NCI-H226 (cell line): Measurements from ENCODE around the gene AFF3.
"Not testable (repeated sequence)": the region's sequence is repeated elsewhere in the genome, so short reads cannot be mapped to it uniquely, and the experiment has no call there.

Experiments
- DNase-seq: peaks from one replicate; pipeline ENCODE4 v3.0.0-alpha.2; 2015

AFF3 gene

DNA sequence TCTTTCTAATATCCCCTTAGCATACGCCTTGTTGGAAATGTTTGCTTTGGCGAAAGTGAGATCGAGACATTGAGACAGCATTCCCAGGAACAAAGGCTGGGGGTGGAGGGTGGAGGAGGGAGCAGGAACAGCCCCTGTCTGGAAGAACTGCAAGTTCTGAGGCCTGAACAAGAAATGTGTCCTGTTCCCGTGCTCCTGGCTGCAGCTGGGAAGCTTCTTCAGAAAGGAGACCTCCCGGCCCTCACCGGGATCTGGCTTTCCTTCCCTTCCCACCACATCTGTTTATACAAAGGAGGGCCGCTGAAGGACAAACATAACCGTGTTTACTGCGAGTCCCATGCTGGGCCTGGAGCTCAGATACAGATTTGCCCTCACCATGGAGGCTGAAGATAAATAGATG lies 35.9 kb downstream of the AFF3 start:
- no peak for DNase-seq

- DNase-seq, result no peak
These were observed 36.7 kb downstream of the AFF3 start for GRCh38 chr2:100105678-100106054.

GRCh38 chr2:100104718-100105677 lies 37.4 kb downstream of the AFF3 start:
- no peak for DNase-seq

DNA sequence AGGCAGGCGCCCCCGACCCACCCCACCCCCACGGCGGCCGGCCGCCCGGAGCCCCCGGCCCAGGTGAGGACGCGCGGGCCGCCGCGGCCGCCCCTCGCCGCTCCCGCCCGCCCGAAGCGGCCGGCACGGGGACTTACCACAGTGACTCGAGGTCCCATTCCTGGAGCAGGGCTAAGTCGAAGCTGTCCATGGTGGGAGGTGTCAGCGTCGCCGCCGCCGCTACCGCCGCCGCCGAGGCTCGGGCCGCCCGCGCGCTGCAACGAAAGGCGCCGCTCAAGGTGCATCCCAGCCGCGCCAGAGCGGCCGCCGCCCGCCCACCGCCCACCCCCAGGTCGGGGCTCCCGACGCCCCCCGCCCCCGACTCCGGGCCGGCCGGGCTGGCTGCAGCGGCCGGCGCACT lies 38.1 kb downstream of the AFF3 start:
- DNase-seq, result not testable (repeated sequence)

- not testable (repeated sequence) for DNase-seq
These were observed 38.7 kb downstream of the AFF3 start for GRCh38 chr2:100103527-100104252.

DNA sequence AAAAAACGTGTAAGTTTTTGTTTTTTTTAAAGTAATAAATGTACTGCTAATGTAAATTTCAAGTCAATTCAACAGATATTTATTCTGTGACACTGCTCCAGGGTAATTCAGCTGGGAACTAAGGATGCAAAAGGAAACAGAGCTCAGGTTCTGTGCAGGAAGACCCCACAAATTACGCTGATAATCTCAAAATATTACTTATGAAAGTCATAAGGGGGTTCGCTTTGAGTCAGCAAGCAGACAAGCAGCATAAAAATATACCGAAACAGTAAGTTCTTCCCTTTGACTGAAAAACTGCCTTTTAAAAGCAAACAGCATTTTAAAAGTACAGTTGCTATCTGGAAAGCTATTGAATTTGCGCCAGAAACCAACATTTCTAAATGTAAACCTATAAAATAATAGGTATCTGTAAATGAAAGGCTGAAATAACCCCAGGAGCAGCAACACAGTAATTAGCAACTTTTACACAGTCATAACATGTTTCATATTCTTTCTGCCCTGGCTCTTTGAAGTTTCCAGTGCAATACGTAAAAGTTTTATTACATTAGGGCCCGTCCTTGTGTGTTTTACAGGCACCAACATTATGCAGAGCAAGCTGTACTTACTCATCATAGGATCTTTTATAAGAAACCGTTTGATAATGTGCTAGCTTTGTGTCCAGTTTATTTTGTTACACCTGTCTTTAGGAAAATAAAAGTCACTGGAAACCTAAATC lies 39.8 kb downstream of the AFF3 start:
- not testable (repeated sequence) for DNase-seq

DNA sequence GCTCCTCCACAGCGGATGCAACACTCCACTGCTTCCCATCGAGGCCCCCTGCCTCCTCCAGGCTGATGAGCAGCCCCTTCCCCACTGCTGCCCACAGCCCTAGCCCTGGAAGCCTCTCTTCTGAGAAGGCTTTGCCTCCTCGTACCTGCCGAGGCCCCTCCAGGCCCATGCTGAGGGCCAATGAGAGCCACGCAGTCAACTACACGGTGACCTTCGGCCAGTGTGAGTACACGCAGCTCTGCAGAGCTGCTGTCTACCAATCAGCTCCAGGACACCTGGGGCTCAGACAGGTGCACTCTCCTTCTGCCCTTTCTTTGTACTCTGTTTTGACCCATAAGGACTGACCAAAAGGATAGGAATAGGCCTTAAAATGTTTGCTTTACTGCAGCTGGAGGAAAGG lies 43.5 kb downstream of the AFF3 start:
- not testable (repeated sequence) for DNase-seq

DNA sequence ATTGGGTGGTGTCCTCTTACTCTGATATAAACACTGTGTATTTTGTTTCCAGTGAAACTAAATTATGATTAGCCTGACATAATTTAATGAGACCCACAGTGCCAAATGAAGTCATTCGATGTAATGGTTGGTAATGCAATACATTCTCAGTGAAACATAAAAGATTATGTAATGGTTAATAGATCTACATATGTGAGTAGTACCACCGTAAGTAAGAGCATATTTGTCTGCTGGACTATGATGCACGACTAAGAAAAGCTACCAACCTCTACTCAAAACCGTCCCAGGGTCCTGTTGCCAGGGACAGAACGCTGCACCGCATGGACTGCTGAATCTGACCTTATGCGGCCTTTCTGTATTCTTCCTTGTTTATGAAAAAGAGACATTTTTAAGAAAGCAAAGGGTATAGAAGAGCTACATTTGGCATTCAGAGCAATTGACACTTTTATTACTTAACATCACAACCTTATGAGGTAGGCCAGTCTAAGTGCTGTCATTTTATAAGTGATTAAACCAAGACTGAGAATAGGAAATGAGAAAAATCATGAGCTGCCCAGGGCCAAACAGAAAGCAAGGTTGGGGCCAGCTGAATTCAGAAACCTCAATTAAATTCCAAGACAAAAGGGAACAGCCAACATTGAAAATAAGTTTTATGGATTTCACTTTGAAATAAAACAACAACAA lies 44.6 kb downstream of the AFF3 start:
- DNase-seq, result not testable (repeated sequence)

GRCh38 chr2:100095845-100096244 lies 46.5 kb downstream of the AFF3 start:
- DNase-seq, result not testable (repeated sequence)

- not testable (repeated sequence) for DNase-seq
These were observed 50.6 kb downstream of the AFF3 start for GRCh38 chr2:100091807-100092206.

- not testable (repeated sequence) for DNase-seq
These were observed 56.6 kb downstream of the AFF3 start for GRCh38 chr2:100085744-100086143.

DNA sequence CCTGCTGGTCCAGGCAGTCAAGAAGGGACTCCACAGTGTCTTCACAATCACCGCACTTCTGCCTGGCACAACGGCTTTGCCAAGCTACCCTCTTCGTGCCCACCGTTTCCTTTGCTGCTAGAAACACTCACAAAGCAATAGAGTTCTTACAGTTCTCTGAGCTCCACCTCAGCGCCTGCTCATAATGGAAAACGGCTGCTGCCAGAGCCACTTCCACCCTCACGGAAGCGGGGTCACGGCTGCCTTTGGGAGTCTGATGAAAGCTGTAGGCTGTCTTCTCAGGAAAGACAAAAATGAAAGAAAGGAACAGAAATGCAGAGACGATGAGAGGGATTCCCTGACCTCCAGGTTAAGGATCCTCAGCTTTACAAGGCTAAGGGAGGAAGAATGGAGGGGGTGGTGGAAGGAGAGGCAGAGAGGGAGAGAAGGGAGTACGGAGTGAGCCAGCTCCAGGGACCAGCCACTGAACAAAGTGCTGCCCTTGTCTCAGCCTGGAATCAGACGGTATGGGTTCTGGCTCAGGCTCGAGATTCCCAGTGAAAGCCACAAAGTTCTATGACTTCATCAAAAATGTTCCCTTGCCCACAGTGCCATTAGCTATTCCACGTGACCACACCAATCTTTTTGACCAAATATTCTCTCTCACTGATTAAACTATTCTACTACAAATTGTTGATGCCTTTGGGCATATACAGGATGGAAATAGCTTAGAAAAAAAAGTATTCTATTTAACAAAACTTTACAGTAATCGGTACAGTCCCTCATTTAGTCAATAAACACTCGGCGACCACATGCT lies 58.8 kb downstream of the AFF3 start:
- not testable (repeated sequence) for DNase-seq

- not testable (repeated sequence) for DNase-seq
These were observed 60.0 kb downstream of the AFF3 start for GRCh38 chr2:100082302-100082978.

DNA sequence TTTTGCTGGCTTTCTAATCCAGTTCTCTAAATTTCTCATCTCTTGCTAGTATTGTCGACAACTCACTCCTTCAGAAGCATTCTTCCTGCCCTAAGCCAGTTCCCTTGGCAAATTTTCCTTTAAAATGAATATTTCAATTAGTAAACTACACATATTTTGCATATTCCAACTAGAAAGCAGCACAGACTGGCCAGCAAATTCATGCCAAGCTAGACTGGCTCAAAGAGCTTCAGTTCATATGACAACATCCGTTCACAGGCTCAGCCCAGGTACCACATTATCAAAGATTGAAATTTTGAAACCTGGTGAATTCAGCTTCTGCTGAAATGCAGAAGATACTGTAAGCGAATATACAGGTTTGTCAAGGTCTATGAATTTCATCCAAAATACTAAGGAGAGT lies 64.5 kb downstream of the AFF3 start:
- DNase-seq, result no peak

GRCh38 chr2:100077456-100077855 lies 64.9 kb downstream of the AFF3 start:
- DNase-seq, result no peak

DNA sequence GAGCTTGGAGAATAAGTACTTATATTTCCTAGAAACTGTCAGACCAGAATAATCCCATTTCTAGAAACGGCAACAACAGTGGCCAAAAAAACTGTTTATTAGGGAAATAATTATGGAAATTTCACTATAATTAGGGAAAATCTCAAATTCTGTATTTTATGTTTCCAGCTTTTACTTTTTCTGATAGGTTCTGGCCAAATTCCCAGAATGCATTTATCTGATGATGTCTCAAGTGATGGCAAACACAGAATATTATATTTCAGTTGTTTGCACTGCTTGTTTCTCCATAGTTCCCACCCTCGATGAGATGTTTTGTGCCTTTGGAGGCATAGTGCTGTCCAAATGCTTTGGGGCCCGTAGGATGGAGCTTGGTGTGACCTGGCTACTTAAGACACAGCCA lies 66.9 kb downstream of the AFF3 start:
- no peak for DNase-seq

DNA sequence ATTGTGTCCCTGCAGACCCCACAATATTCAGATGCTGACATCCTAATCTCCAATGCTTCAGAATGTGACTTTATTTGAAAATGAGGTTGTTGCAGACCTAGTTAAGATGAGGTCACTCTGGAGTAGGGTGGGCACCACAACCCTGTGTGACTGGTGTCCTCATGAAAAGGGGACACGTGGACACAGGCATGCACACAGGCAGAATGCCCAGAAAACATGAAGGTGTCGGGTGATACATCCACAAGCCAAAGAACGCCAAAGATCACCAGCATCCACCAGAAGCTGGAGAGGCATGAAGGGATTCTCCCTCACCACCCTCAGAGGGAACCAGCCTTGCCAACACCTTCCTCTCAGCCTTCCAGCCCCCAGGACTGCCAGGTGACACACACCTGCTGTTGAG lies 69.3 kb downstream of the AFF3 start:
- no peak for DNase-seq

DNA sequence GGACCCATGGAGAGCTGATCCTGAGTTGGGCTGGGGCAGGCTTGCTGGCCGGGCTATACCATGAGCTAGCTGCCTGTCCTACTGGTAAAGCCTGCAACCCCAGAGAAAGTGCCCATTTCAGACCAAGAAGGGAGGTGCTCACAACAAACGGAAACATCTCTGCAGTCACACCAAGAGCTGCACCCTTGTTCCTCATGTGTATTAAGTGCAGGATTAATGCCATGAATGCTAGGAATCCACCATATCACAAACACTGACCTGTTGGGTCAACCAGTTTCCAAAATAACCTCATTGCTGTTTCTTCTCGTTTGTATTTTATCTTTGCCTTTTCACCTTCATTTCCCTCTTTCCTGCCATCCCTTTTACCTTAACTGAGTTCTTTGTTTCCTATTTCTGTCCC lies 69.9 kb downstream of the AFF3 start:
- DNase-seq, result no peak

GRCh38 chr2:100071335-100072043 lies 70.9 kb downstream of the AFF3 start:
- no peak for DNase-seq

- DNase-seq, result no peak
These were observed 72.3 kb downstream of the AFF3 start for GRCh38 chr2:100070078-100070477.

GRCh38 chr2:100068395-100068794 lies 74.0 kb downstream of the AFF3 start:
- DNase-seq, result no peak
